Prostate gland (tissue), 2 donors: ENCODE data around the gene CENPT.

ENCODE experiments used
- CTCF ChIP-seq, 4 experiments: fragments of 200-600 bp in 2 of 4; fragments of 450-650 bp in 2 of 4; sonication (generic) in 2 of 4; IDR thresholded peaks; 1 replicate in 3 of 4; 2 replicates in 1 of 4; pipeline ENCODE4 v1.5.1; 2016 to 2019; ENCODE audit warnings: antibody characterized with exemption in 4 of 4, mild to moderate bottlenecking in 2 of 4, moderate library complexity in 2 of 4
- POLR2A ChIP-seq: fragments of 450-650 bp; IDR thresholded peaks from one replicate; pipeline ENCODE4 v1.6.1; 2016; ENCODE audit warnings: antibody characterized with exemption, mild to moderate bottlenecking
- POLR2AphosphoS5 ChIP-seq: sonication (generic); formaldehyde crosslinking; IDR thresholded peaks from one replicate; pipeline ENCODE4 v1.6.1; 2017; ENCODE audit warnings: antibody characterized with exemption

DNA sequence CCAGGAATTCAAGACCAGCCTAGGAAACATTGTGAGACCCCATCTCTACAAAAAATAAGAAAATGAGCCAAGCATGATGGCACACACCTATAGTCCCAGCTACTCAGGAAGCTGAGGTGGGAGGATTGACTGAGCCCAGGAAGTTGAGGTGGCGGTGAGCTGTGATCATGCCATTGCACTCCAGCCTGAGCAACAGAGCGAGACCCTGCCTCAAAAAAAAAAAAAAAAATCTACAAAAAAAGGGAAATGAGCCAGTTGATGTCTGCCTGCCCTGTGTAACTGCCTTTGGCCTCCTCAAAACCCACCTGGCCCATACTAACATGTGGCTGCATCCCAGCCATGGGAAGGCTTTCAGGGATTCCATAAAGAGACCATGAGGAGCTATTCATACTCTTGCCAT, 45.6 kb downstream of the CENPT start:
- no peak for TF ChIP-seq POLR2AphosphoS5
- no peak for TF ChIP-seq CTCF (IDR thresholded peaks at IDR 0.05)
- no peak for TF ChIP-seq POLR2A
